ENCODE results near the gene UBA7.
A peak's percentile ranks its signal among the peaks of the same experiment; 100 is the strongest.
"Not testable (repeated sequence)": the region's sequence is repeated elsewhere in the genome, so short reads cannot be mapped to it uniquely, and the experiment has no call there.

UBA7 gene

DNA sequence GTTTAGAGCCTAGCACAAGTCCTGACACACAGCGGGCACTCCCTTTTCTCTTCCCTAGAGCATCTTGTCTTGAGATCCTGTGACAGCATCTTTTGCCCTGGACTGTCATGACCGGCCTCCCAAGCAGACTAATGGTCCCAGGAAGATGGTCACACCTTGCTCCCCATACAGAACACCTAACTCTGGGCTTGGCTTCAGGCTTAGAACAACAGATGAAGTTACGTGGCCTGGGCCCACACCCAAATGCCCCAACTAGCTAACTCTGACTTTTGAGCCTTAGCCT is 26.6 kb downstream of the UBA7 start:
- H3K4me3 ChIP-seq, result peak overlapping the region; percentile 57 to 99 (median 85)
- peak overlapping the region in 20 of 21 experiments; percentile 84 to 99 (median 94) for H3K27ac ChIP-seq

DNA sequence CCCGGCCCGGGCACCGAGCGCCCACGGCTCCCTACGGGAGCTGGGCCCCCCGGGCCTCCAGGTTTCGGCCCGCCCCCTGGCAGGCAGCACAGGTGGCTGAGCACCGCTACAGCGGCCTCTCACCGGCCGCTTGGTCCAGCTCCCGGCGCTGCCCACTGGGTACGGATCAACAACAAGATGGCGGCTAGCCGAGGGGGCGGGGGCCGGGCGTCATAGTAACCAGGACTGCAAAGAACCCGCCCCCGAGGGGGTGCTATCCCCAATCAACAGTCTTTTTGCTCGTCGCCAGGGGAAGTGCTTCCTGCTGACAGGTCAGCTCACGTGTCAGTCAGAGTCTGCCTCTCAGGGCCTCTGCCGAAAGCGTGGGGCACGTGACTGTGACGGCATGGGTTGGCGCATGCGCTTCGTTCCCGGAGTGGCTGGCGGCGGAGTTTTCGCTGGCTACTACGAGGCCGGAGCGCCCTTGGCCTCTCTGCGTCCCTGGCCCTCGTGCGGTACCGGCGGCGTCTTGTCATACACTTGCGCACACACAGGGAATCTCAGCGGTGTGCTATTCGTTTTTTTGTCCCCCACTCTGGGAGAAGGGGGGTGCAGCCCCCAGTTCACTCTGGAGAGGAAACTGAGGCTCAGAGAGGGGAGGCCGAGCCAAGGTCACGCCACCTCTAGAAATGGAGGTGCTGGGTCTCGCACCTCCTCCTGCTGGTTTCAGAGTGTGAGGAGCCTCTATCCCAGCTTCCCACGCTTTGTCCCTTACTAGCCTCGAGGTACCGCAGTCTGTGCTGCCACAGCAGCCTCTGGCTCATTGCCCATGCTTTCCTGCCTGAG is 27.2 kb downstream of the UBA7 start, which contains the start of gene IP6K1:
Gene IP6K1 (minus strand): TSS at position 186 of the 825 bp plus-strand sequence. CDS start 38,502 bp downstream, outside the sequence.
- peak within 1 kb of the TSS; percentile 68 to 99 (median 94) for H3K27ac ChIP-seq
- peak within 1 kb of the TSS; percentile 57 to 99 (median 85) for H3K4me3 ChIP-seq

GRCh38 chr3:49785565-49786356 is 28.0 kb downstream of the UBA7 start:
- peak overlapping the region; percentile 57 to 99 (median 85) for H3K4me3 ChIP-seq
- H3K27ac ChIP-seq, result peak overlapping the region; percentile 68 to 99 (median 94)

DNA sequence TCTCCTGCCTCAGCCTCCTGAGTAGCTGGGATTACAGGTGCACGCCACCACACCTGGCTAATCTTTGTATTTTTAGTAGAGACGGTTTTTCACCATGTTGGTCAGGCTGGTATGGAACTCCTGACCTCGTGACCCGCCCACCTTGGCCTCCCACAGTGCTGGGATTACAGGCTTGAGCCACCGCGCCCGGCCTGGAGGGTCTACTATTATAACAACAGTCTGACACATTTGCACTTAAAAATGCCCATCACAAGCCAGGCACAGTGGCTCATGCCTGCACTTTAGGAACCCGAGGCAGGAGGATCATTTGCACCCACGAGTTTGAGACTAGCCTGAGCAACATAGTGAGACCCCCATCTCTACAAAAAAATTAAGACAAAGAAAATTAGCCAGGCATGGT is 31.5 kb downstream of the UBA7 start:
- H3K4me3 ChIP-seq, H3K27ac ChIP-seq: not testable (repeated sequence)

DNA sequence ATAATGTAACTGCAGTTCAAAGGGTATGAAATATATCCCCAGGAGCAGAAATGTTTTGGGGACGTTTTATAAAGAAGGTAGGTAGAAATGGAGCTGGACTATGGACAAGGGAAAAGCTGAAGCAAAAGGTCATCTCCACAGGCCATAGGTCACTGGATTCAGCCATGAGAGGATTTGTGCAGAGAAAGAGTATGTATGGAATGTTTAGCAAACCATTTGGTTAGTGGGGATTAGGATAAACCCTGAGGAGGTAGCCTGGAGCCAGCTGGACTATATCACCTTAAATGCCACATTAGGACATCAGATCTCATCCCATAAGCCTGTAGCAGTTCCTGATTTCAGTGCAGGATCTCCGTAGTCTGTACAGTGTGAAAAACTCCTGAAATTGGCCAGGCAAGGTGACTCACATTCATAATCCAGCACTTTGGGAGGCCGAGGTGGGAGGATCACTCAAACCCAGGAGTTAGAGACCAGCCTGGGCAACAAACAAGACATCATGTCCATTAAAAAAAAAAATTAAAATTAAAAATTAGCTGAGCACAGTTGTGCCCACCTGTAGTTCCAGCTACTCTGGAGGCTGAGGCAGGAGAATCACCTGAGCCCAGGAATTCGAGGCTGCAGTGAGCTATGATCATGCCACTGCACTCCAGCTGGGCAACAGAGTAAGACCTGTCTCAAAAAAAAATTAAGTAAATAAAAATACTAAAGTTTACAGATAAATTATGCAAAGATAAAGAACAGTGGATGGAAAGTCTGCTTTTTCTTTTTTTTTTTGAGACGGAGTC is 32.1 kb downstream of the UBA7 start:
- no peak overlapping the region for H3K27ac ChIP-seq
- H3K4me3 ChIP-seq, result no peak overlapping the region

DNA sequence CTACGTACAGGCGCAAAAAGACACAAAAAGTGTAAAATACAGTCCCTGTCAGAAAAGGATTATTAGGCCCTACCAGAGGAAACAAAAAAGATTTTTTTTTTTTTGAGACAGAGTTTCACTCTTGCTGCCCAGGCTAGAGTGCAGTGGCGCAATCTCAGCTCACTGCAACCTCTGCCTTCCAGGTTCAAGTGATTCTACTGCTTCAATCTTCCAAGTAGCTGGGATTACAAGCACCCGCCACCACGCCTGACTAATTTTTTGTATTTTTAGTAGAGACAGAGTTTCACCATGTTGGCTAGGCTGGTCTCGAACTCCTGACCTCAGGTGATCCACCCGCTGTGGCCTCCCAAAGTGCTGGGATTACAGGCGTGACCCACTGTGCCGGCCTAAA is 32.8 kb downstream of the UBA7 start:
- not testable (repeated sequence) for H3K27ac ChIP-seq, H3K4me3 ChIP-seq

GRCh38 chr3:49780080-49780974 is 33.4 kb downstream of the UBA7 start:
- peak overlapping the region in 1 of 21 experiments; percentile 31 for H3K27ac ChIP-seq
- no peak overlapping the region for H3K4me3 ChIP-seq

DNA sequence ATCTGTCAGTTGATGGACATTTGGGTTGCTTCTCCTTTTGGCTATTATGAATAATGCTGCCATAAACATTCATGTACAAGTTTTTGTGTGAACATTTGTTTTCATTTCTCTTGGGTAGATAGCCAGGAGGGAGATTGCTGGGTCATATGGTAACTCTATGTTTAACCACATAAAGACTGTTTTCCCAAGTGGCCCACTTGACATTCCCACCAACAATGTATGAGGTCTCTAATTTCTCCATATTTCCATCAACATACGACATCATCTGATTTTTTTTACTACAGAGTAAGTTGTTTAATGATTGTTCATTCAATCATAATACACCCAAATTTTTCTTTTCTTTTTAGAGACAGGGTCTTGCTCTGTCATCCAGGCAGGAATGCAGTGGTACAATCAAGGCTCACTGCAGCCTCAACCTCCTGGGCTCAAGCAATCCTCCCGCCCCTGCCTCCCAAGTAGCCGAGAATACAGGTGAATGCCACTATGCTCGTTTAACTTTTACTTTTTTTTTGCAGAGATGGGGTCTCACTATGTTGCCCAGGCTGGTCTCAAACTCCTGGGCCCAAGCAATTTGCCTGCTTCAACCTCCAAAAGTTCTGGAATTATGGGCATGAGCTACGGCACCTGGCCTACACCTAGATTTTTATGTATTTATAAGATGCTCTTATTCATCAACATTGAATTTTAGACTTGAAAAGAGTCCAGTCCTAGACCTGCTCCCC is 34.2 kb downstream of the UBA7 start:
- H3K4me3 ChIP-seq, result no peak overlapping the region
- H3K27ac ChIP-seq, result peak overlapping the region in 1 of 21 experiments; percentile 31

DNA sequence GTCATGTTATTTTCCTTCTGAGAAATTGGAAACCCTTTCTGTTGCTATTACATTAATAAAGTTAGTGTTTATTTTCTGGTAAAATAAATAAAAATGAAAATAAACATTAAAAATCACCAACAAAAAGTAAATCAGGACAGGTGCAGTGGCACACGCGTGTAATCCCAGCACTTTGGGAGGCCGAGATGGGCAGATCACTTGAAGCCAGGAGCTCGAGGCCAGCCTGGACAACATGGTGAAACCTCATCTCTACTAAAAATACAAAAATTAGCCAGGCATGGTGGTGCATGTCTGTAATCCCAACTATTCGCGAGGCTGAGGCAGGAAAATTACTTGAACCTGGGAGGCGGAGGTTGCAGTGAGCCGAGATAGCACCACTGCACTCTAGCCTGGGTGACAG is 37.7 kb downstream of the UBA7 start:
- not testable (repeated sequence) for H3K4me3 ChIP-seq, H3K27ac ChIP-seq

DNA sequence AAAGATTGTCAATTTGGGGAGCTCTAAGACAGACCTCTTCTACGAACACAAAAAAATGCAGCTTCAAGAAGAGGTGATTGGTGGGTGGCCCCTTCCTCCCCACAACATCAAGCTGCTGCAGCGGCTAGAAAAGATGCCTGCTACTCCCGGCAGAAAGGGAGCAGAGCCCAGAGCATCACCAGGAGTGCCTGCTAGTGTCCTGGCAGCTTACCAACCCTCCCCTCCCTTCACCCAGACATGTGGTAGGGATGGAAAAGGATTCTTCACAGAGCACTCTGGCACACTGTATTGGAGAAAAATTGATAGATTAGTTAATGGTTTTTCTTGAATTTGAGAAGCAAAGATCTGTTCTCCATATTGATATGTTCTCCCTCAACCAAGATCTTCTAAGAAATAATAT is 38.2 kb downstream of the UBA7 start:
- Histone ChIP-seq H3K27ac (no peak overlapping the region), H3K4me3 (no peak overlapping the region)

- H3K27ac ChIP-seq, result no peak overlapping the region
- H3K4me3 ChIP-seq, result no peak overlapping the region
These were observed 41.0 kb downstream of the UBA7 start for GRCh38 chr3:49772703-49773102.

GRCh38 chr3:49771340-49771938 is 42.3 kb downstream of the UBA7 start:
- H3K27ac ChIP-seq, result no peak overlapping the region
- no peak overlapping the region for H3K4me3 ChIP-seq

DNA sequence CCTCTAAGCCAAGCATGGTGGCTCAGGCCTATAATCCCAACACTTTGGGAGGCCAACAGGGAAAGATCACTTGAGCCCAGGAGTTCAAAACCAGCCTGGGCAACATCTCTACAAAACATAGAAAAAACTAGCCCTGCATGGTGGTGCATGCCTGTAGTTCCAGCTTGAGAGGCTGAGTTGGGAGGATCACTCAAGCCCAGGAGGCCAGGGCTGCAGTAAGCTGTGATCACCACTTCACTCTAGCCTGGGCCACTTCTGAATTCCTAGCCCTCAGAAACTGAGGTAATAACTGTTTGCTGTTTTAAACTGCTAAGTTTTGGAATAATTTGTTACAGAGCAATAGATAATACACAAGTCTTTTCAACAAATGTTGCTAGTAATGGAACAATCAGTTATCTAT is 43.8 kb downstream of the UBA7 start:
- Histone ChIP-seq H3K4me3 (no peak overlapping the region), H3K27ac (no peak overlapping the region)

DNA sequence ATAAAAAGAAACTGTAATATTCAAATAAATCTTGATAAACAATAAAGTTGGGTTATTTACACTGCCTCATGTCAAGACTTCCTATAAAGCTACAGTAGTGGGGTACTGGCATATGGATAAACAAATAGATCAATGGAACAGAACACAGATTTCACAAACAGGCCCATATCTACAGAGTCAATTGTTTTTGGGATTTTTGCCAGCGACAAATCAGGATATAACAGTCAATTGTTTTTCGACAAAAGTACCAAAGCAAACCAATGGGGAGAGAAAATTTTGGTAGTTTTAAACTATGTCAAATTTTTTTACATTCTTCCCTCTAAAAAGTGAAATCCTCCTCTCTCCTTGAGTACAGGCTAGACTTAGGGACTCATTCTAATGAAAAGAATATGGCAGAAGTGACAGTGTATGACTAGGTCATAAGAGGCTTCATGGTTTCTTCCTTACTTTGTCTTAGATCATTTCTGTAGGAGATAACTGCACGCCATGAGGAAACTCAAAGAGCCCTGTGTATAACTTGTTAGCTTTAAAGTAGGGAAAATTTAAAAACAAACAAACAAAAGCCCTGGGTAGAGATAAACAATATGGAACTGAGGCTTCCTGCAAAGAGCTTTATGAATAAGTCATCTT is 44.4 kb downstream of the UBA7 start:
- no peak overlapping the region for H3K4me3 ChIP-seq
- H3K27ac ChIP-seq, result peak overlapping the region in 1 of 21 experiments; percentile 0

- H3K4me3 ChIP-seq, result no peak overlapping the region
These were observed 49.8 kb downstream of the UBA7 start for GRCh38 chr3:49763981-49764380.

DNA sequence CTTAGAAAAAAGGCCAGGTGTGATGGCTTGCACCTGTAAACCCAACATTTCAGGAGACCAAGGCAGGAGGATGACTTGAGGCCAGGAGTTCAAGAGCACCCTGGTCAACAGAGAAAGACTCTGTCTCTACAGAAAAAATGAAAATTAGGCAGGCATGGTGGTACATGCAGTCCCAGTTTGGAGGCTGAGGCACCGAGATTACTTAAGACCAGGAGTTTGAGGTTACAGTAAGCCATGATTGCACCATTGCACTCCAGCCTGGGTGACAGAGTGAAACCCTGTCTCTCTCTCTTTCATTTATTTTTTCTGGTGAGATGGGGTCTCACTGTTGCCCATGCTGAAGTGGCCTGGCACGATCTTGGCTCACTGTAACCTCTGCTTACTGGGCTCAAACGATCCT is 52.1 kb downstream of the UBA7 start:
- Histone ChIP-seq H3K27ac (no peak overlapping the region), H3K4me3 (no peak overlapping the region)

More at GRCh38 chr3:49763981-49764380, 49.8 kb downstream of the UBA7 start:
- no peak overlapping the region for H3K27ac ChIP-seq

DNA sequence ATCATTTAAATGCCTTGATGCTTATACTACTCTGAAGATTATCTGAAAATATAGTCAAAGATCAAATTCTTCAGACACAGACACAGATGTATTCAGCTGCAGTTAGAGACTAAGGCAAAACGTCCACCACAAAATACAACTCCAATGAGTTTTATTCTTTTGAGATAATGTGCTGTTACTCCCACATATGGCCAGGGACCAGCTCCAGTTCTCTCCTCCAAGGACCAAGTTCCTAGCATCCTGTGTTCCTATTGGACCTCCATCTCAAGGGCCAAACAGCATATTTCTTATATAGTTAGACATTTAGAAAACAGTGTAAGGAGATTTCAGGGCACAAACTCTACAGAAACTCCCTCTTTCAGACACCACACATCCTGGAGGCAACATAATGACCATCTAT is 54.5 kb downstream of the UBA7 start:
- H3K27ac ChIP-seq, result no peak overlapping the region
- no peak overlapping the region for H3K4me3 ChIP-seq

DNA sequence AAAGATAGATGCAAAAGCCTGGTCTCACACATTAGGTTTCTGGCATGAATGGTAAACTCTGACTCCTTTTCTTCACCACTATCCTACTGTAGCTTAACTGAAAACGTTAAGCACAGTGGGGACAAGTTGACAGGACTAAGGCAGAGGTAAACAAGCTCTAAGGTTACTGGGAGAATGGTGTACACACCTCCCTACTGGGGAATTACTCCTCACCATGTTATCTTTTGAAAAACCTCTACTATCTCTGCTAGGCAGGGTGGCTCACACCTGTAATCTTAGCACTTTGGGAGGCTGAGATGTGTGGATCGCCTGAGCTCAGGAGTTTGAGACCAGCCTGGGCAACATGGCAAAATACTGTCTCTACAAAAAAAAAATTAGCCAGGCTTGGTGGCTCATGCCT is 56.6 kb downstream of the UBA7 start:
- no peak overlapping the region for H3K27ac ChIP-seq
- H3K4me3 ChIP-seq, result no peak overlapping the region

Data from skin epidermis (tissue), 12 donors.